HCT116 (cell line): ENCODE results near the gene MADD. TPM values are rescaled to one million over a fixed set of nuclear protein-coding genes. Genes with fewer than 3 reads are reported as not detected.

Source experiments
- ATAC-seq: fragments of 200-7000 bp; cut with Tn5 transposase; 2 replicates; pipeline ENCODE4 v1.9.1; 2020; ENCODE audit warnings: mild to moderate bottlenecking, moderate library complexity
- BruUV-seq: library from RNA; stranded (reverse); fragments of 400-500 nt; replicated peaks from 2 replicates; lab custom pipeline; 2021; lab: Mats Ljungman, UMichigan
- CTCF ChIA-PET: fragments of 300-600 bp; sonication (Branson Sonifier 250); formaldehyde crosslinking; loops from one replicate; lab custom pipeline; 2021; ENCODE audit warnings: antibody characterized with exemption; lab: Charles Lee
- POLR2A ChIA-PET: fragments of 300-600, 350-600 bp; sonication (Branson Sonifier 250); formaldehyde crosslinking; loops from one replicate; lab custom pipeline; 2021; ENCODE audit warnings: antibody characterized with exemption; lab: Charles Lee
- RAD21 ChIA-PET, 2 experiments: fragments of 300-600 bp; sonication (Branson Sonifier 250); formaldehyde crosslinking; loops; one replicate each; lab custom pipeline; 2023; ENCODE audit warnings: low total read pairs in 2 of 2; ENCODE audit not compliant: uncharacterized antibody in 2 of 2, unreplicated experiment in 2 of 2, low non-redundant PET in 1 of 2; lab: Charles Lee
- DNase-seq: peaks from one replicate; pipeline ENCODE4 v3.0.0-alpha.2; 2010; ENCODE audit warnings: low read depth, low spot score
- H2AFZ ChIP-seq: fragments of 200-600 bp; shearing (Covaris generic), sonication (generic); 2 replicates; pipeline ENCODE4 v1.6.1; 2017; ENCODE audit warnings: low read depth, mixed run types, mixed read lengths, antibody characterized with exemption, low read length; ENCODE audit not compliant: poor library complexity, severe bottlenecking
- H3K27ac ChIP-seq: 2 replicates; pipeline ENCODE4 v1.5.1; 2012; ENCODE audit warnings: low read depth, low read length
- H3K27me3 ChIP-seq: fragments of 200-600 bp; sonication (generic); 2 replicates; pipeline ENCODE4 v1.6.1; 2016; ENCODE audit warnings: mixed run types, low read length, mixed read lengths; ENCODE audit not compliant: insufficient read depth
- H3K36me3 ChIP-seq, 2 experiments: fragments of 200-500 bp in 1 of 2; fragments of 200-600 bp in 1 of 2; sonication (Bioruptor generic) in 1 of 2; sonication (generic) in 1 of 2; 2 replicates each; pipeline versions ENCODE4 v1.5.1 to v1.6.1; 2014 to 2016; ENCODE audit warnings: low read length in 2 of 2, inconsistent platforms in 1 of 2, mixed read lengths in 1 of 2, mixed run types in 1 of 2; ENCODE audit not compliant: insufficient read depth in 2 of 2, control insufficient read depth in 1 of 2
- H3K4me1 ChIP-seq, 2 experiments: fragments of 200-600 bp in 1 of 2; sonication (generic) in 1 of 2; 2 replicates each; pipeline versions ENCODE4 v1.5.1 to v1.6.1; 2012 to 2017; ENCODE audit warnings: low read length in 2 of 2, inconsistent platforms in 1 of 2, mild to moderate bottlenecking in 1 of 2, mixed read lengths in 1 of 2, mixed run types in 1 of 2, moderate library complexity in 1 of 2; ENCODE audit not compliant: insufficient read depth in 2 of 2, control insufficient read depth in 1 of 2
- H3K4me2 ChIP-seq: fragments of 200-600 bp; sonication (generic); 2 replicates; pipeline ENCODE4 v1.6.1; 2017; ENCODE audit warnings: mixed run types, low read length, mixed read lengths
- H3K4me3 ChIP-seq, 2 experiments: fragments of 200-600 bp in 1 of 2; sonication (generic) in 1 of 2; replicated peaks in 1 of 2; 2 replicates each; pipeline ENCODE4 v1.5.1; 2011 to 2016; ENCODE audit warnings: low read length in 2 of 2, control low read depth in 1 of 2, low read depth in 1 of 2, mild to moderate bottlenecking in 1 of 2, mixed read lengths in 1 of 2, mixed run types in 1 of 2
- H3K79me2 ChIP-seq: fragments of 200-600 bp; sonication (generic); 2 replicates; pipeline ENCODE4 v1.6.1; 2017; ENCODE audit warnings: mild to moderate bottlenecking, mixed run types, low read length, moderate library complexity, mixed read lengths; ENCODE audit not compliant: insufficient read depth
- H3K9ac ChIP-seq: fragments of 200-600 bp; sonication (generic); 2 replicates; pipeline ENCODE4 v1.6.1; 2016; ENCODE audit warnings: low read length, mixed read lengths
- H3K9me2 ChIP-seq: fragments of 200-600 bp; sonication (generic), shearing (Covaris generic); 2 replicates; pipeline ENCODE4 v1.6.1; 2017; ENCODE audit warnings: mixed run types, mild to moderate bottlenecking, moderate library complexity; ENCODE audit not compliant: insufficient read depth
- H3K9me3 ChIP-seq, 2 experiments: fragments of 200-500 bp in 1 of 2; fragments of 200-600 bp in 1 of 2; sonication (Bioruptor generic) in 1 of 2; sonication (generic) in 1 of 2; 2 replicates each; pipeline ENCODE4 v1.6.1; 2014 to 2017; ENCODE audit warnings: low read length in 2 of 2, mixed read lengths in 2 of 2, inconsistent platforms in 1 of 2, low read depth in 1 of 2, mild to moderate bottlenecking in 1 of 2, mixed run types in 1 of 2, moderate library complexity in 1 of 2; ENCODE audit not compliant: control insufficient read depth in 1 of 2, insufficient read depth in 1 of 2
- H4K20me1 ChIP-seq: fragments of 200-600 bp; sonication (generic), shearing (Covaris generic); 2 replicates; pipeline ENCODE4 v1.6.1; 2017; ENCODE audit warnings: mixed run types, mild to moderate bottlenecking, moderate library complexity; ENCODE audit not compliant: insufficient read depth
- ATF3 ChIP-seq: IDR thresholded peaks from 2 replicates; pipeline ENCODE4 v1.6.1; 2012
- CBX3 ChIP-seq: IDR thresholded peaks from 2 replicates; pipeline ENCODE4 v1.6.1; 2012; ENCODE audit warnings: low read depth
- ELF1 ChIP-seq: IDR thresholded peaks from 2 replicates; pipeline ENCODE4 v1.6.1; 2012; ENCODE audit warnings: low read depth, borderline replicate concordance
- FOSL1 ChIP-seq: IDR thresholded peaks from 2 replicates; pipeline ENCODE4 v1.6.1; 2012; ENCODE audit warnings: low read depth
- MAX ChIP-seq: IDR thresholded peaks from 2 replicates; pipeline ENCODE4 v1.6.1; 2012
- POLR2A ChIP-seq: IDR thresholded peaks from 2 replicates; pipeline ENCODE4 v1.7.0; 2011; ENCODE audit warnings: borderline replicate concordance; ENCODE audit not compliant: insufficient read depth, insufficient read length; ENCODE audit errors: extremely low read depth
- POLR2AphosphoS5 ChIP-seq: IDR thresholded peaks from 2 replicates; pipeline ENCODE4 v1.6.1; 2011; ENCODE audit warnings: mild to moderate bottlenecking, low read depth, low read length, moderate library complexity
- SRF ChIP-seq: IDR thresholded peaks from 2 replicates; pipeline ENCODE4 v1.6.1; 2012; ENCODE audit warnings: low read depth
- YY1 ChIP-seq: IDR thresholded peaks from 2 replicates; pipeline ENCODE4 v1.6.1; 2011; ENCODE audit warnings: low read length, low read depth, moderate library complexity, mild to moderate bottlenecking; ENCODE audit not compliant: insufficient replicate concordance; ENCODE audit errors: extremely low read depth
- ZBTB33 ChIP-seq: IDR thresholded peaks from 2 replicates; pipeline ENCODE4 v1.6.1; 2011; ENCODE audit warnings: mild to moderate bottlenecking, low read length, moderate library complexity; ENCODE audit not compliant: insufficient replicate concordance; ENCODE audit errors: extremely low read depth
- intact Hi-C: fragments of 100-400 bp; cut with micrococcal nuclease; formaldehyde crosslinking; loops from 2 replicates; pipeline ENCODE4 v1.10.0; 2022
- total RNA-seq: library from RNA; stranded (reverse); gene quantifications from one replicate; pipeline ENCODE4 v1.2.1, GENCODE V29; 2021; ENCODE audit not compliant: unreplicated experiment

The MADD gene
- total RNA-seq, 1 experiment from 2014 or later: 37.1 TPM

- RAD21 ChIA-PET: no interaction called here
- Histone ChIP-seq H4K20me1 (no peaks in the 10 kb centered on the region), H3K4me2 (no peak overlapping the region), H3K79me2 (no peaks in the 10 kb centered on the region)
- TF ChIP-seq POLR2A: no peak
- no peak for TF ChIP-seq ATF3
- TF ChIP-seq MAX: no peak
- no peak for TF ChIP-seq POLR2AphosphoS5
- TF ChIP-seq ELF1: no peak
- no peak for TF ChIP-seq FOSL1
- TF ChIP-seq YY1: no peak
- TF ChIP-seq SRF: no peak
- TF ChIP-seq CBX3: no peak
- no peak for TF ChIP-seq ZBTB33
- TF ChIP-seq, all 23 proteins: peak for 0
- Histone ChIP-seq H3K27ac (no peak overlapping the region), H2AFZ (no peak overlapping the region), H3K9me2 (no peaks in the 10 kb centered on the region), H3K36me3 (no peaks in the 10 kb centered on the region), H3K9me3 (no peaks in the 10 kb centered on the region), H3K9ac (no peak overlapping the region), H3K27me3 (no peaks in the 10 kb centered on the region), H3K4me3 (0 out of 4 replicates have a peak overlapping the region, but pooled peaks of 1 of the 2 experiments have one; percentile 42), H3K4me1 (peaks cover 0 to 13% of the 10 kb centered on the region in 2 experiments; a peak in 2 of 4 replicates)
- no peak for ATAC-seq
- intact Hi-C loops: loop anchor here (10.0 kb wide), 1 partner anchor 102 kb away; the partner anchor contains the start of gene NR1H3
- ChIA-PET CTCF (no interaction called here), POLR2A (no interaction called here)
- BruUV-seq: no TSS peak
- no peak for DNase-seq
These were observed 86.4 kb downstream of the MADD start for GRCh38 chr11:47356129-47356997.
